Astrocyte (in vitro differentiated cells and primary cell): ENCODE measurements around the gene MESD.

Experiments used
- EZH2 ChIP-seq: IDR thresholded peaks from 2 replicates; pipeline ENCODE4 v1.6.1; 2012; ENCODE audit warnings: mild to moderate bottlenecking, low read length, inconsistent platforms; ENCODE audit not compliant: insufficient read depth
- TF ChIP-seq, protein P1 (sequence below): IDR thresholded peaks from 2 replicates; pipeline ENCODE4 v1.5.1; 2011; ENCODE audit warnings: low read depth, mild to moderate bottlenecking, inconsistent platforms, low read length, moderate library complexity; ENCODE audit not compliant: insufficient read depth

DNA sequence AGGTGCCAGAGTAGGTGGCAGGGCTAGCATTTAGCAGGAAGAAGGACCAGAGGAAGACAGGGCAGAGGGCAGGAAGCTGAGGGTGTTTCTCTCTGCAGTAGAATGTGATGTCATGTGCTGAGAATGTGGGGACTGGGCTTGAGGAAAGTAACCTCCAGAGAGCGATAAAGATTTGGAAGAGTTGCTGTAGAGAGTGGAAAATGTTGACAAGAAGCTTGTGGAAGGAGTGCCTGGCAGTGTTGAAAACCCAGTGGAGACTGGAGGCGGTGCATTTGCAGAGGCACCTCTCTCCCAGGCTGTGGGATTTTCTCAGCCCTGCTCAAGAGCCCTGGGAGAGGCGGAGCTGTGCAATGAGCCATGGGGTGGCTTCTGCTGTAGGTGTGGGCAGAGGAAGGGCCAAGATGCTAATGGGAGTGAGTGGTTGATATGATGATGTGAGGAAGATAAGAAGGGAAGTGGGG, 54.8 kb downstream of the MESD start:
- TF ChIP-seq, protein P1, sequence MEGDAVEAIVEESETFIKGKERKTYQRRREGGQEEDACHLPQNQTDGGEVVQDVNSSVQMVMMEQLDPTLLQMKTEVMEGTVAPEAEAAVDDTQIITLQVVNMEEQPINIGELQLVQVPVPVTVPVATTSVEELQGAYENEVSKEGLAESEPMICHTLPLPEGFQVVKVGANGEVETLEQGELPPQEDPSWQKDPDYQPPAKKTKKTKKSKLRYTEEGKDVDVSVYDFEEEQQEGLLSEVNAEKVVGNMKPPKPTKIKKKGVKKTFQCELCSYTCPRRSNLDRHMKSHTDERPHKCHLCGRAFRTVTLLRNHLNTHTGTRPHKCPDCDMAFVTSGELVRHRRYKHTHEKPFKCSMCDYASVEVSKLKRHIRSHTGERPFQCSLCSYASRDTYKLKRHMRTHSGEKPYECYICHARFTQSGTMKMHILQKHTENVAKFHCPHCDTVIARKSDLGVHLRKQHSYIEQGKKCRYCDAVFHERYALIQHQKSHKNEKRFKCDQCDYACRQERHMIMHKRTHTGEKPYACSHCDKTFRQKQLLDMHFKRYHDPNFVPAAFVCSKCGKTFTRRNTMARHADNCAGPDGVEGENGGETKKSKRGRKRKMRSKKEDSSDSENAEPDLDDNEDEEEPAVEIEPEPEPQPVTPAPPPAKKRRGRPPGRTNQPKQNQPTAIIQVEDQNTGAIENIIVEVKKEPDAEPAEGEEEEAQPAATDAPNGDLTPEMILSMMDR, result no peak
- no peak for TF ChIP-seq EZH2
